H1 (cell line): ENCODE results near the gene VWA3B. TPM values are rescaled to one million over a fixed set of nuclear protein-coding genes. Genes with fewer than 3 reads are reported as not detected.

ENCODE experiments used
- CBX5 ChIP-seq: fragments of 300-800, 300-1000 bp; sonication (generic); IDR thresholded peaks from 2 replicates; pipeline ENCODE4 v1.7.1; 2016; ENCODE audit warnings: antibody characterized with exemption, low read length, low read depth
- SP4 ChIP-seq: IDR thresholded peaks from 2 replicates; pipeline ENCODE4 v1.6.1; 2012; ENCODE audit warnings: low read length, inconsistent platforms
- polyA plus RNA-seq, 7 experiments: library from polyadenylated mRNA; depleted of rRNA in 3 of 7; stranded (reverse) in 5 of 7; unstranded in 2 of 7; fragments of >200 nt in 5 of 7; fragments of 200-250 nt in 2 of 7; gene quantifications; 1 replicate in 5 of 7; 2 replicates in 1 of 7; 4 replicates in 1 of 7; pipeline versions ENCODE4 v1.2.1 to v1.2.3, GENCODE V29; 2011 to 2013; ENCODE audit warnings: missing spikeins in 2 of 7, mixed read lengths in 2 of 7
- total RNA-seq: library from RNA; stranded (reverse); fragmentation: NEBNext Ultra II Directional; extraction: Animal tissue kit (Norgen Biotek cat#: 25700); gene quantifications from 2 replicates; pipeline ENCODE4 v1.2.1, GENCODE V29; 2021
- TF ChIP-seq, protein P1 (sequence below): fragments of 300-600 bp; sonication (generic); IDR thresholded peaks from 2 replicates; pipeline ENCODE4 v1.7.1; 2012; ENCODE audit warnings: low read length, moderate library complexity, mild to moderate bottlenecking, inconsistent platforms; ENCODE audit not compliant: insufficient replicate concordance

The VWA3B gene
- total and polyA plus RNA-seq, 2 of the 8 experiments (the other 6 are each of a cell fraction or from before 2014, with no cell fraction given) = not detected

DNA sequence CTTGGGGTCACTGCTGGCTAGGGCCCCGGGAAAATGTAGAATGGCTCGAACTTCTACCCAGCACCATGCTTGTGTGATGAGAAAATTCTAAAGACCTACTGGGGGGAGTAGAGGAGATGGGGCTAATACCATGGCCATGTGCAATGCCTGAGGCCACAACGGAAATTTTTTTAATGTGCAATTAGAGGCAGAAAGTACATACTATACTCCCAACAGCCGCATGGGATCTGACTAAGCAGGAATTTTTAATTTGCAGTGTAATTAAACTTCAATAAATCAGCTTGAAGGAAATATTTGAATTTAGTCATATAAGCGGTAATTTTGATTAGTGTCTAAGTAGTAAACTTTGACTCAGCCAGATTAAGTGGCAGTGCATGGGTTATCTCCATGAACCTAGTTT lies 206.1 kb downstream of the VWA3B start (continued):
- TF ChIP-seq, protein P1, sequence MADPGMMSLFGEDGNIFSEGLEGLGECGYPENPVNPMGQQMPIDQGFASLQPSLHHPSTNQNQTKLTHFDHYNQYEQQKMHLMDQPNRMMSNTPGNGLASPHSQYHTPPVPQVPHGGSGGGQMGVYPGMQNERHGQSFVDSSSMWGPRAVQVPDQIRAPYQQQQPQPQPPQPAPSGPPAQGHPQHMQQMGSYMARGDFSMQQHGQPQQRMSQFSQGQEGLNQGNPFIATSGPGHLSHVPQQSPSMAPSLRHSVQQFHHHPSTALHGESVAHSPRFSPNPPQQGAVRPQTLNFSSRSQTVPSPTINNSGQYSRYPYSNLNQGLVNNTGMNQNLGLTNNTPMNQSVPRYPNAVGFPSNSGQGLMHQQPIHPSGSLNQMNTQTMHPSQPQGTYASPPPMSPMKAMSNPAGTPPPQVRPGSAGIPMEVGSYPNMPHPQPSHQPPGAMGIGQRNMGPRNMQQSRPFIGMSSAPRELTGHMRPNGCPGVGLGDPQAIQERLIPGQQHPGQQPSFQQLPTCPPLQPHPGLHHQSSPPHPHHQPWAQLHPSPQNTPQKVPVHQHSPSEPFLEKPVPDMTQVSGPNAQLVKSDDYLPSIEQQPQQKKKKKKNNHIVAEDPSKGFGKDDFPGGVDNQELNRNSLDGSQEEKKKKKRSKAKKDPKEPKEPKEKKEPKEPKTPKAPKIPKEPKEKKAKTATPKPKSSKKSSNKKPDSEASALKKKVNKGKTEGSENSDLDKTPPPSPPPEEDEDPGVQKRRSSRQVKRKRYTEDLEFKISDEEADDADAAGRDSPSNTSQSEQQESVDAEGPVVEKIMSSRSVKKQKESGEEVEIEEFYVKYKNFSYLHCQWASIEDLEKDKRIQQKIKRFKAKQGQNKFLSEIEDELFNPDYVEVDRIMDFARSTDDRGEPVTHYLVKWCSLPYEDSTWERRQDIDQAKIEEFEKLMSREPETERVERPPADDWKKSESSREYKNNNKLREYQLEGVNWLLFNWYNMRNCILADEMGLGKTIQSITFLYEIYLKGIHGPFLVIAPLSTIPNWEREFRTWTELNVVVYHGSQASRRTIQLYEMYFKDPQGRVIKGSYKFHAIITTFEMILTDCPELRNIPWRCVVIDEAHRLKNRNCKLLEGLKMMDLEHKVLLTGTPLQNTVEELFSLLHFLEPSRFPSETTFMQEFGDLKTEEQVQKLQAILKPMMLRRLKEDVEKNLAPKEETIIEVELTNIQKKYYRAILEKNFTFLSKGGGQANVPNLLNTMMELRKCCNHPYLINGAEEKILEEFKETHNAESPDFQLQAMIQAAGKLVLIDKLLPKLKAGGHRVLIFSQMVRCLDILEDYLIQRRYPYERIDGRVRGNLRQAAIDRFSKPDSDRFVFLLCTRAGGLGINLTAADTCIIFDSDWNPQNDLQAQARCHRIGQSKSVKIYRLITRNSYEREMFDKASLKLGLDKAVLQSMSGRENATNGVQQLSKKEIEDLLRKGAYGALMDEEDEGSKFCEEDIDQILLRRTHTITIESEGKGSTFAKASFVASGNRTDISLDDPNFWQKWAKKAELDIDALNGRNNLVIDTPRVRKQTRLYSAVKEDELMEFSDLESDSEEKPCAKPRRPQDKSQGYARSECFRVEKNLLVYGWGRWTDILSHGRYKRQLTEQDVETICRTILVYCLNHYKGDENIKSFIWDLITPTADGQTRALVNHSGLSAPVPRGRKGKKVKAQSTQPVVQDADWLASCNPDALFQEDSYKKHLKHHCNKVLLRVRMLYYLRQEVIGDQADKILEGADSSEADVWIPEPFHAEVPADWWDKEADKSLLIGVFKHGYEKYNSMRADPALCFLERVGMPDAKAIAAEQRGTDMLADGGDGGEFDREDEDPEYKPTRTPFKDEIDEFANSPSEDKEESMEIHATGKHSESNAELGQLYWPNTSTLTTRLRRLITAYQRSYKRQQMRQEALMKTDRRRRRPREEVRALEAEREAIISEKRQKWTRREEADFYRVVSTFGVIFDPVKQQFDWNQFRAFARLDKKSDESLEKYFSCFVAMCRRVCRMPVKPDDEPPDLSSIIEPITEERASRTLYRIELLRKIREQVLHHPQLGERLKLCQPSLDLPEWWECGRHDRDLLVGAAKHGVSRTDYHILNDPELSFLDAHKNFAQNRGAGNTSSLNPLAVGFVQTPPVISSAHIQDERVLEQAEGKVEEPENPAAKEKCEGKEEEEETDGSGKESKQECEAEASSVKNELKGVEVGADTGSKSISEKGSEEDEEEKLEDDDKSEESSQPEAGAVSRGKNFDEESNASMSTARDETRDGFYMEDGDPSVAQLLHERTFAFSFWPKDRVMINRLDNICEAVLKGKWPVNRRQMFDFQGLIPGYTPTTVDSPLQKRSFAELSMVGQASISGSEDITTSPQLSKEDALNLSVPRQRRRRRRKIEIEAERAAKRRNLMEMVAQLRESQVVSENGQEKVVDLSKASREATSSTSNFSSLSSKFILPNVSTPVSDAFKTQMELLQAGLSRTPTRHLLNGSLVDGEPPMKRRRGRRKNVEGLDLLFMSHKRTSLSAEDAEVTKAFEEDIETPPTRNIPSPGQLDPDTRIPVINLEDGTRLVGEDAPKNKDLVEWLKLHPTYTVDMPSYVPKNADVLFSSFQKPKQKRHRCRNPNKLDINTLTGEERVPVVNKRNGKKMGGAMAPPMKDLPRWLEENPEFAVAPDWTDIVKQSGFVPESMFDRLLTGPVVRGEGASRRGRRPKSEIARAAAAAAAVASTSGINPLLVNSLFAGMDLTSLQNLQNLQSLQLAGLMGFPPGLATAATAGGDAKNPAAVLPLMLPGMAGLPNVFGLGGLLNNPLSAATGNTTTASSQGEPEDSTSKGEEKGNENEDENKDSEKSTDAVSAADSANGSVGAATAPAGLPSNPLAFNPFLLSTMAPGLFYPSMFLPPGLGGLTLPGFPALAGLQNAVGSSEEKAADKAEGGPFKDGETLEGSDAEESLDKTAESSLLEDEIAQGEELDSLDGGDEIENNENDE = no peak
- TF ChIP-seq SP4 = no peak
- TF ChIP-seq CBX5 = no peak
